Fibroblast of mammary gland (primary cell): ENCODE results near the gene FBXO36.

Experiments
- DNase-seq: peaks from one replicate; pipeline ENCODE4 v3.0.0-alpha.2; 2010; ENCODE audit warnings: low read depth
- H3K4me3 ChIP-seq: 2 replicates; pipeline ENCODE4 v1.5.1; 2011; ENCODE audit warnings: low read depth, mild to moderate bottlenecking, low read length, moderate library complexity; ENCODE audit not compliant: control insufficient read depth
- CTCF ChIP-seq: conservative IDR thresholded peaks from 2 replicates; pipeline ENCODE4 v1.5.1; 2011; ENCODE audit warnings: low read depth, low read length, inconsistent platforms; ENCODE audit not compliant: control insufficient read depth, insufficient read depth

Gene FBXO36

GRCh38 chr2:229910147-229910831 is 12.0 kb upstream of the FBXO36 start:
- no peak for DNase-seq
- H3K4me3 ChIP-seq = no peak overlapping the region
- no peak for TF ChIP-seq CTCF

GRCh38 chr2:229910832-229911412 is 11.4 kb upstream of the FBXO36 start:
- DNase-seq = peak; percentile 43
- peak; percentile 30 for TF ChIP-seq CTCF
- no peak overlapping the region for H3K4me3 ChIP-seq

GRCh38 chr2:229914171-229914570 is 8.1 kb upstream of the FBXO36 start:
- TF ChIP-seq CTCF = no peak
- no peak for DNase-seq
- no peak overlapping the region for H3K4me3 ChIP-seq

GRCh38 chr2:229917793-229918192 is 4.5 kb upstream of the FBXO36 start:
- DNase-seq = no peak
- H3K4me3 ChIP-seq = no peak overlapping the region
- no peak for TF ChIP-seq CTCF

- TF ChIP-seq CTCF = no peak
Observed at GRCh38 chr2:229920011-229920641, 2.2 kb upstream of the FBXO36 start.

GRCh38 chr2:229921101-229921891 is 1.0 kb upstream of the FBXO36 start:
- peak overlapping the region; percentile 86 for H3K4me3 ChIP-seq
- peak; percentile 57 for DNase-seq
- TF ChIP-seq CTCF = no peak

More at GRCh38 chr2:229920011-229920641, 2.2 kb upstream of the FBXO36 start:
- peak overlapping the region; percentile 86 for H3K4me3 ChIP-seq
- peak; percentile 13 for DNase-seq
